Neural crest cell (in vitro differentiated cells): ENCODE results near the gene ANKFY1. TPM values are rescaled to one million over a fixed set of nuclear protein-coding genes. Genes with fewer than 3 reads are reported as not detected.

Experiments used
- DNase-seq: peaks from one replicate; pipeline ENCODE4 v3.0.0; 2021; ENCODE audit warnings: low read depth, mixed read lengths, low spot score
- H3K27ac Mint-ChIP-seq: one replicate; pipeline ENCODE4 v1.8.0; 2021; ENCODE audit warnings: mild to moderate bottlenecking, mixed read lengths; ENCODE audit not compliant: unreplicated experiment
- H3K27me3 Mint-ChIP-seq: 2 replicates; pipeline ENCODE4 v1.8.0; 2021; ENCODE audit warnings: low read depth, mild to moderate bottlenecking, mixed read lengths
- H3K36me3 Mint-ChIP-seq: 2 replicates; pipeline ENCODE4 v1.8.0; 2021; ENCODE audit warnings: low read depth, mild to moderate bottlenecking, mixed read lengths
- H3K4me1 Mint-ChIP-seq: 2 replicates; pipeline ENCODE4 v1.8.0; 2021; ENCODE audit warnings: mixed read lengths
- H3K4me3 Mint-ChIP-seq: one replicate; pipeline ENCODE4 v1.8.0; 2021; ENCODE audit warnings: mild to moderate bottlenecking, mixed read lengths
- H3K9me3 Mint-ChIP-seq: 2 replicates; pipeline ENCODE4 v1.8.0; 2021; ENCODE audit warnings: mixed read lengths
- CTCF ChIP-seq: fragments of 200-600 bp; sonication (generic); conservative IDR thresholded peaks from 2 replicates; pipeline ENCODE4 v1.5.0; 2021; ENCODE audit warnings: antibody characterized with exemption, mild to moderate bottlenecking
- total RNA-seq: library from RNA; stranded (reverse); gene quantifications from 2 replicates; pipeline ENCODE4 v1.2.1, GENCODE V29; 2021

The ANKFY1 gene
- total RNA-seq, 1 donor from 2014 or later: 73.5 TPM

- no peak for TF ChIP-seq CTCF
- Mint-ChIP-seq H3K27ac (peak overlapping the region; percentile 64), H3K4me1 (peaks cover under 1% of the 10 kb centered on the region), H3K27me3 (no peaks in the 10 kb centered on the region), H3K36me3 (no peaks in the 10 kb centered on the region), H3K9me3 (no peaks in the 10 kb centered on the region), H3K4me3 (no peak overlapping the region)
- DNase-seq: no peak
These were observed 107.7 kb downstream of the ANKFY1 start for GRCh38 chr17:4155980-4156620.

GRCh38 chr17:4154201-4154600 lies 109.6 kb downstream of the ANKFY1 start:
- no peak for DNase-seq
- Mint-ChIP-seq H3K36me3 (no peaks in the 10 kb centered on the region), H3K27me3 (no peaks in the 10 kb centered on the region), H3K9me3 (no peaks in the 10 kb centered on the region), H3K4me1 (no peaks in the 10 kb centered on the region), H3K27ac (no peak overlapping the region), H3K4me3 (no peak overlapping the region)
- TF ChIP-seq CTCF: no peak

GRCh38 chr17:4152471-4152870 lies 111.3 kb downstream of the ANKFY1 start:
- Mint-ChIP-seq H3K9me3 (no peaks in the 10 kb centered on the region), H3K36me3 (no peaks in the 10 kb centered on the region), H3K4me3 (no peak overlapping the region), H3K27ac (no peak overlapping the region), H3K27me3 (no peaks in the 10 kb centered on the region), H3K4me1 (no peaks in the 10 kb centered on the region)
- TF ChIP-seq CTCF: no peak
- no peak for DNase-seq

DNA sequence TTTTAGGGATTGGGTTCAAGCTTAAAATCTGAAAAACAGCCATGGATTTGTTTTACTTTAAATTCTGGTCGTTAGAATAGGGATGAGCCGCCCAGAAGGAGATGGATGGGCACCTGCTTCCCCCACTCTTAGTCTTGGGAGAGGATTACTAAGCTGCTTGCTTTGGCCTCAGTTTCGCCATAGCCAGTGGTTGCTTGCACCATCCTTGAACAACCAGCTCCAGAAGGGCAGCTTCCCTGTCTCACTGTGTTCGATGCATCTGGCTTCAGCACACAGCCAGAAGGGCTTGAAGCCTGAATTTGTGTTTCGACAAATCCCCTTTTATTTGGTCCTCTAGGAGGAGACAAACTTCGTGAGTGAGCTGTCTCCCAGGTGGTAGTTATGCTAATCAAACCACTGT lies 113.7 kb downstream of the ANKFY1 start:
- H3K4me1 Mint-ChIP-seq: no peaks in the 10 kb centered on the region
- DNase-seq: no peak
- peak overlapping the region; percentile 23 for H3K4me3 Mint-ChIP-seq
- no peaks in the 10 kb centered on the region for H3K27me3 Mint-ChIP-seq
- no peaks in the 10 kb centered on the region for H3K9me3 Mint-ChIP-seq
- no peak for TF ChIP-seq CTCF
- no peaks in the 10 kb centered on the region for H3K36me3 Mint-ChIP-seq
- H3K27ac Mint-ChIP-seq: no peak overlapping the region

DNA sequence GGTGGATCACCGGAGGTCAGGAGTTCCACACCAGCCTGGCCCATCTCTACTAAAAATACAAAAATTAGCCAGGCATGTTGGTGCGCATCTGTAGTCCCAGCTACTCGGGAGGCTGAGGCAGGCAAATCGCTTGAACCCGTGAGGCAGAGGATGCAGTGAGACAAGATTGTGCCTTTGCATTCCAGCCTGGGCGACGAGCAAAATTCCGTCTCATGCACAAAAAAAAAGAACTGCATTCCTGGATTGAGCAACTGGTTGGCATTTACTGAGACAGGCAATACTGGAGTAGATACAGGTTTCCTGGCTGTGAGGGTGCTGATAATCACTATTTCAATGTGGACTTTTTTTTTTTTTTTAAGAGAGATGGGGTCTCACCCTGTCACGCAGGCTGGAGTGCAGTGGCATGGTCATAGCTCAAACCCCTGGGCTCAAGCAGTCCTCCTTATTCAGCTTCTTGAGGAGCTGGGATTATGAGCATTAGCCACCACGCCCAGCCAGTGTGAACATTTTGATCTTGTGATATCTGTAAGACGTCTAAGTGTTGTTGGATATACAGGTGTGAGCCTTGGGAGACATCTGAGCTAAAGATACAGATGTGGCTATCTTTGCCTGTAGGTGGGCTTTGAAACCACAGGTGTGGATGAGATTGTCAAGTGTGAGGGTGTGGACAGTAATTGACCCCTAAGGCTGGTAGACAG lies 115.0 kb downstream of the ANKFY1 start:
- Mint-ChIP-seq H3K36me3 (no peaks in the 10 kb centered on the region), H3K4me3 (peak overlapping the region; percentile 19), H3K27ac (no peak overlapping the region), H3K27me3 (no peaks in the 10 kb centered on the region), H3K9me3 (no peaks in the 10 kb centered on the region), H3K4me1 (peaks cover 8% of the 10 kb centered on the region)
- DNase-seq: no peak
- no peak for TF ChIP-seq CTCF
